Gastrocnemius medialis (tissue), 4 donors: ENCODE measurements around the gene LDHAL6B. TPM values are rescaled to one million over a fixed set of nuclear protein-coding genes. Genes with fewer than 3 reads are reported as not detected.

ENCODE experiments used
- ATAC-seq, 2 donors: fragments of 150-250 bp; one replicate each; pipeline ENCODE4 v1.9.1; 2016
- DNase-seq, 2 donors: peaks; one replicate each; pipeline ENCODE4 v3.0.0-alpha.2; 2019
- H3K27ac ChIP-seq, 4 donors: fragments of 200-600 bp; sonication (generic); 1 replicate in 1 of 4; 2 replicates in 3 of 4; pipeline ENCODE4 v1.5.1; 2016 to 2018; ENCODE audit warnings: mild to moderate bottlenecking in 2 of 4, moderate library complexity in 1 of 4
- H3K27me3 ChIP-seq, 3 donors: fragments of 200-600 bp; sonication (generic) in 2 of 3; 1 replicate in 1 of 3; 2 replicates in 2 of 3; pipeline versions ENCODE4 v1.5.1 to v1.6.0; 2016 to 2019; ENCODE audit warnings: mild to moderate bottlenecking in 1 of 3, moderate library complexity in 1 of 3
- H3K36me3 ChIP-seq, 2 donors: fragments of 200-600 bp; sonication (generic) in 1 of 2; one replicate each; pipeline ENCODE4 v1.5.1; 2017 to 2018
- H3K4me1 ChIP-seq, 2 donors: fragments of 200-600 bp; sonication (generic) in 1 of 2; one replicate each; pipeline ENCODE4 v1.5.1; 2016 to 2017; ENCODE audit warnings: mild to moderate bottlenecking in 2 of 2
- H3K4me3 ChIP-seq, 4 donors: fragments of 200-600 bp; sonication (generic) in 3 of 4; 1 replicate in 1 of 4; 2 replicates in 3 of 4; pipeline ENCODE4 v1.5.1; 2016 to 2019; ENCODE audit warnings: mild to moderate bottlenecking in 2 of 4
- H3K9me3 ChIP-seq, 3 donors: fragments of 200-600 bp; sonication (generic) in 2 of 3; 1 replicate in 1 of 3; 2 replicates in 2 of 3; pipeline ENCODE4 v1.5.1; 2016 to 2019
- POLR2A ChIP-seq, 2 donors: fragments of 450-650 bp; IDR thresholded peaks; one replicate each; pipeline ENCODE4 v1.6.1; 2017; ENCODE audit warnings: antibody characterized with exemption in 2 of 2, mild to moderate bottlenecking in 2 of 2, moderate library complexity in 2 of 2
- in situ Hi-C, 4 donors: fragments of 200-750 bp; cut with MboI; loops; one replicate each; pipeline versions ENCODE4 v1.15.0 to v1.8.0; 2017; ENCODE audit warnings: low sequenced_read_pairs in 4 of 4
- intact Hi-C: fragments of 100-400 bp; cut with DNase I; formaldehyde crosslinking; loops from one replicate; pipeline ENCODE4 v1.15.1; 2023; ENCODE audit warnings: low total_unique reads
- total RNA-seq, 4 donors: library from RNA; depleted of rRNA; stranded (reverse); fragments of >200 nt; gene quantifications; one replicate each; pipeline versions ENCODE4 v1.1.0 to v1.2.3, GENCODE V29; 2016
- TF ChIP-seq, protein P1 (sequence below), 5 experiments: fragments of 450-650 bp in 3 of 5; fragments of 200-600 bp in 2 of 5; sonication (generic) in 2 of 5; IDR thresholded peaks in 4 of 5; conservative IDR thresholded peaks in 1 of 5; 1 replicate in 4 of 5; 2 replicates in 1 of 5; pipeline ENCODE4 v1.5.1; 2016 to 2019; ENCODE audit warnings: antibody characterized with exemption in 5 of 5, mild to moderate bottlenecking in 3 of 5, moderate library complexity in 3 of 5

LDHAL6B gene
- not detected for total RNA-seq

DNA sequence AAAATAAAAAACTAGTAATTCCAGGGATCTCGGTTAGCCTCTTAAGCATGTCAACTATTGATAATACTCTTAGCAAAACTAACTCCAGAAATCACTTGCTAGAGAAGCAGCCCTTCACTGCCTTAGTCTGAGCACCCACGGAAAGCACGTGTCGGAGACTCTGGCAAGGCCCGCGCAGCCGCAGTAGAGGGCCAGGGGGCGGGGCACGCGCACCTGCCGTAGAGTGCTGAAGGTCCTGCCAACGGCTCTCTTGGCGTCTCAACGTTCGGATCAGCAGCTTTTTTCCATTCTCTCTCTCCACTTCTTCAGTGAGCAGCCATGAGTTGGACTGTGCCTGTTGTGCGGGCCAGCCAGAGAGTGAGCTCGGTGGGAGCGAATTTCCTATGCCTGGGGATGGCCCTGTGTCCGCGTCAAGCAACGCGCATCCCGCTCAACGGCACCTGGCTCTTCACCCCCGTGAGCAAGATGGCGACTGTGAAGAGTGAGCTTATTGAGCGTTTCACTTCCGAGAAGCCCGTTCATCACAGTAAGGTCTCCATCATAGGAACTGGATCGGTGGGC is at the start of gene LDHAL6B:
Gene LDHAL6B, plus strand, starts transcription at position 221 of the 561 bp plus-strand sequence. Its CDS starts 98 bp downstream, at position 319.
- no peak for DNase-seq
- H3K27me3 ChIP-seq: no peaks in the 10 kb centered on the region
- in situ Hi-C loops: no loop called here

DNA sequence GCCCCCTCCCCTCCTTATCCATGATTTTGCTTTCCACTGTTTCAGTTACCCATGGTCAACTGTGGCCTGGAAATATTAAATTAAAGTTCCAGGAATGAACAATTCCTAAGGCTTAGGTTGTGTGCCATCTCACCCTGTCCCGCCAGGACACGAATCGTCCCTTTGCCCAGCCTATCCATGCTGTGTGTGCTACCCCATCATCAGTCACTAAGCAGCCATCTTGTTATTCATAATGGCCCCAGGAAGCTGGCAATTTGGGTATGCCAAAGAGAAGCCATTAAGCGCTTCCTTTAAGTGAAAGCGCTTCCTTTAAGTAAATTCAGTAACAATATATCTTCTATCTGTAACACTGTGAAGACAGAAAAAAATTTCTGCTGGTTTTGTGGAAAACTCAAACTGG is 49.2 kb upstream of the LDHAL6B start:
- Histone ChIP-seq H3K36me3 (peaks cover 0 to 52% of the 10 kb centered on the region in 2 donors), H3K4me1 (peaks cover 0 to 7% of the 10 kb centered on the region in 2 donors), H3K27me3 (no peaks in the 10 kb centered on the region), H3K4me3 (no peak overlapping the region), H3K27ac (no peak overlapping the region), H3K9me3 (no peaks in the 10 kb centered on the region)
- DNase-seq: no peak
- no peak for ATAC-seq
- in situ Hi-C loops (loop anchor here in 1 of 4 donors (25.0 kb wide), 1 partner anchor 330 kb away; no protein-coding TSS in a partner anchor), intact Hi-C loops (no loop called here)
- no peak for TF ChIP-seq POLR2A (IDR thresholded peaks at IDR 0.05)
- TF ChIP-seq, protein P1, sequence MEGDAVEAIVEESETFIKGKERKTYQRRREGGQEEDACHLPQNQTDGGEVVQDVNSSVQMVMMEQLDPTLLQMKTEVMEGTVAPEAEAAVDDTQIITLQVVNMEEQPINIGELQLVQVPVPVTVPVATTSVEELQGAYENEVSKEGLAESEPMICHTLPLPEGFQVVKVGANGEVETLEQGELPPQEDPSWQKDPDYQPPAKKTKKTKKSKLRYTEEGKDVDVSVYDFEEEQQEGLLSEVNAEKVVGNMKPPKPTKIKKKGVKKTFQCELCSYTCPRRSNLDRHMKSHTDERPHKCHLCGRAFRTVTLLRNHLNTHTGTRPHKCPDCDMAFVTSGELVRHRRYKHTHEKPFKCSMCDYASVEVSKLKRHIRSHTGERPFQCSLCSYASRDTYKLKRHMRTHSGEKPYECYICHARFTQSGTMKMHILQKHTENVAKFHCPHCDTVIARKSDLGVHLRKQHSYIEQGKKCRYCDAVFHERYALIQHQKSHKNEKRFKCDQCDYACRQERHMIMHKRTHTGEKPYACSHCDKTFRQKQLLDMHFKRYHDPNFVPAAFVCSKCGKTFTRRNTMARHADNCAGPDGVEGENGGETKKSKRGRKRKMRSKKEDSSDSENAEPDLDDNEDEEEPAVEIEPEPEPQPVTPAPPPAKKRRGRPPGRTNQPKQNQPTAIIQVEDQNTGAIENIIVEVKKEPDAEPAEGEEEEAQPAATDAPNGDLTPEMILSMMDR (IDR thresholded peaks at IDR 0.05 in 4 of 5, conservative IDR thresholded peaks at IDR 0.05 in 1 of 5): no peak

More for the DNA sequence above, at the start of gene LDHAL6B:
- no peaks in the 10 kb centered on the region for H3K4me1 ChIP-seq
- no peak within 1 kb of the TSS for H3K4me3 ChIP-seq
- TF ChIP-seq POLR2A (IDR thresholded peaks at IDR 0.05): no peak
- TF ChIP-seq, protein P1 (IDR thresholded peaks at IDR 0.05 in 4 of 5, conservative IDR thresholded peaks at IDR 0.05 in 1 of 5): no peak
- H3K36me3 ChIP-seq: peaks cover 0 to 84% of the 10 kb centered on the region in 2 donors
- no peak for ATAC-seq
- H3K9me3 ChIP-seq: no peaks in the 10 kb centered on the region
- intact Hi-C loops: no loop called here
- H3K27ac ChIP-seq: no peak within 1 kb of the TSS

DNA sequence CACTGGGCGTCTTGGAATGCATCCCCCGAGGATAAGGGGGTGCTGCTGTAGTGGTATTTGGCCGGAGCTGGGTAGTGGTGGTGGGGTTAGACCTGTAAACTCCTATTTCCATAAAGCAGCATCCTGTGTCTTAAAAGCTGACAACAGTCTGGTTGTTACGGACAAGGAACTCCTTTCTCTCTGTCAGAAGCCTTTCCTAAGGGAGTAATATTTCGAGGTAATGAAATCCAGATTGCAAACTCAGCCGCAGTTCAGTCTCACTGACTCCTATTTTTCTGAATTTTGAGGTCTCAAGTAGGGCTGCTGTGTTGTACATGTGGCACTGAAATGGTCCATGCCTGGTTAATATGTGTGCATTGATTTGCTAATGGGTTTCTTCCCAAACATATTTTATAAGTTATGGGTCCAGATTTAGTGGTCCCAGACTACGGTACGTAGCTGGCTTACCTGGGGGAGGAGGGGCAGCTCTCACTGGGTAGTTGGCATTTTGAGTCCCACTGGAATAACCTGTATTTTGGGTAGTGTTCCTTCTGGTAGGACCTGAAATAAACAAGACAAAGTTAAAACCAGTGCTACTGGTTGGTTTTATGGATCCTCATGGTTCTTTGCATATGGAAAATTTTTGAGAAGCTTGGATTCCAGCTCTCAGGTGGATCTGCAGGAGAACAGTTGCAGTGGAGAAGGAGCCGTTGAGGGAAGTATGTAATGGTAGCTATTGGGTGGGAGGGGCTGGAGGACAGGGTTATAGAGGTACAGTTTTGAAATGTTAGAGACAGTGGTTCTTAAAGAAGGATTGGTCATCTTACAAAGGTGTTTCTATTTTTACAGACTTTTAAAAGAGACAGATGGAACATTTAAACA is 48.6 kb upstream of the LDHAL6B start:
- TF ChIP-seq POLR2A (IDR thresholded peaks at IDR 0.05): no peak
- TF ChIP-seq, protein P1 (IDR thresholded peaks at IDR 0.05 in 4 of 5, conservative IDR thresholded peaks at IDR 0.05 in 1 of 5): no peak
- Histone ChIP-seq H3K36me3 (peaks cover 0 to 52% of the 10 kb centered on the region in 2 donors), H3K4me3 (no peak overlapping the region), H3K27me3 (no peaks in the 10 kb centered on the region), H3K27ac (no peak overlapping the region), H3K4me1 (peaks cover 0 to 7% of the 10 kb centered on the region in 2 donors), H3K9me3 (no peaks in the 10 kb centered on the region)
- in situ Hi-C loops: loop anchor here in 1 of 4 donors (25.0 kb wide), 1 partner anchor 329 kb away; no protein-coding TSS in a partner anchor
- ATAC-seq (no peak), DNase-seq (no peak)
- intact Hi-C loops: no loop called here

DNA sequence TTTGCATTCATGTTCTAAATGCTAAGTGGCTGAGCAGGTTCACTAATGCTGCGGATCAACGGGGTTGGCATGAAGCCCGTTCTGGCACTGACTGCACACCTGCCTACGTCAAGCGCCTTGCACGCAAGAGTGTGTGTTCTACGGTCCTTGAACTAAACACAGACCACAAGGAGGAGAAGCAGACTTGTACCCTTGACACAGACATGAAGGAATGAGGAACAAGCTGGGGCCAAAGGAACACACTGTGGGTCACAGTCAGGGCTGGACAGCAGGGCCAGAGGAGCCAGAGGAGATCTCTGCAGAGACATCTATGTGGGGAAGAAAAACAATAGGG is 48.0 kb upstream of the LDHAL6B start:
- DNase-seq: no peak
- in situ Hi-C loops (loop anchor here in 1 of 4 donors (25.0 kb wide), 1 partner anchor 329 kb away; no protein-coding TSS in a partner anchor), intact Hi-C loops (no loop called here)
- Histone ChIP-seq H3K36me3 (peaks cover 0 to 47% of the 10 kb centered on the region in 2 donors), H3K27me3 (no peaks in the 10 kb centered on the region), H3K27ac (no peak overlapping the region), H3K4me1 (peaks cover 0 to 7% of the 10 kb centered on the region in 2 donors), H3K4me3 (no peak overlapping the region), H3K9me3 (no peaks in the 10 kb centered on the region)
- TF ChIP-seq, protein P1 (IDR thresholded peaks at IDR 0.05 in 4 of 5, conservative IDR thresholded peaks at IDR 0.05 in 1 of 5): no peak
- no peak for TF ChIP-seq POLR2A (IDR thresholded peaks at IDR 0.05)
- ATAC-seq: no peak
